G401.6 (cell line): ENCODE measurements around the gene NELFB.

ENCODE experiments used
- FAIRE-seq: peaks from 2 replicates; lab custom pipeline; 2012; peaks lifted over from hg19 to GRCh38; lab: Jason Lieb, UNC

Gene NELFB

GRCh38 chr9:137281345-137282116 lies 26.4 kb downstream of the NELFB start:
- FAIRE-seq = no peak

DNA sequence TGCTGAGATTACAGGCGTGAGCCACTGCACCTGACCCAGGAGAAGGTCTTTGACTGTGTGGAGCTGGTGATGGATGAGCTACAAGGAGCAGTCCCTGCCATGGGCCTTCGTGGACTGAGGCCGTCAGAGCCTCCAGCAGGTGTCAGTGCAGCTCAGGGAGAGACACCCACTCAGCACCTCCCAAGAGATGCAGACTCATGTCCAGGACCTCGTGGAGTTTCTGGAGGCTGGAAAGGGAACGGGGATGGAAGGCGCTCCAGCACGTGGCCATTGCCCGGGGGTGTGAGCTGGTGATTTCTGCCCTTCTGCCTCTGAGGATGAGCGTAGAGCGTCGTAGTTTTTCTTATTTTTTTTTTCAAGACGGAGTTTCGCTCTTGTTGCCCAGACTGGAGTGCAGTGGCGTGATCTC lies 31.9 kb downstream of the NELFB start:
- no peak for FAIRE-seq

- FAIRE-seq = no peak
These were observed 38.0 kb downstream of the NELFB start for GRCh38 chr9:137293094-137293481.

DNA sequence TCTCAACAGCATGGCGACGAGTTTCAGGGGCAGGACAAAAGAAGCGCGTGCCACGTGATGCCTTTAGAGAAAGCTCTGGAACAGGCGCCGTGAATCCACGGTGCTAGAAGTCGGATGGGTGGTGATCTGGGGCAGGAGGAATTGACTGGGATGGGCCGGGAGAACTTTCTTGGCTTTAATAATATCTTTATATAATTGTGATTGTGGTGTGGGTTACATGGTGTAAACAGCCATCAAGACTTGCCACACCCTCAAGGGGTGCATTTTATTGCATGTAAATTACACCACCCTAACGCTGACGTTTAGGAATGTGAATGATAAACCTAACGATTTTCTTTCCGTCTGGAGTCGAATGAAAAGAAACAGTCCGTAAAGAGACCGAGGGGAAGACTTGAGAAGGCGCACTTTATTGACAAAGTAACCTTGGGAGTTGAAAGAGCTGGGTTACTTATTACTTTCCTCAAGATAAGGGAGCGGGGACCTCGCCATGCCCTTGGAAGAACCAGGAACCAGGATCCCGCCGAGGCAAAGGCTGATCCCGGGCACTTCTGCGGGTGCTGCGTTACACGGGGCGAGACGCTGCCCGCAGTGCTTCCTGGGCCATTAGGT lies 38.5 kb downstream of the NELFB start:
- no peak for FAIRE-seq

DNA sequence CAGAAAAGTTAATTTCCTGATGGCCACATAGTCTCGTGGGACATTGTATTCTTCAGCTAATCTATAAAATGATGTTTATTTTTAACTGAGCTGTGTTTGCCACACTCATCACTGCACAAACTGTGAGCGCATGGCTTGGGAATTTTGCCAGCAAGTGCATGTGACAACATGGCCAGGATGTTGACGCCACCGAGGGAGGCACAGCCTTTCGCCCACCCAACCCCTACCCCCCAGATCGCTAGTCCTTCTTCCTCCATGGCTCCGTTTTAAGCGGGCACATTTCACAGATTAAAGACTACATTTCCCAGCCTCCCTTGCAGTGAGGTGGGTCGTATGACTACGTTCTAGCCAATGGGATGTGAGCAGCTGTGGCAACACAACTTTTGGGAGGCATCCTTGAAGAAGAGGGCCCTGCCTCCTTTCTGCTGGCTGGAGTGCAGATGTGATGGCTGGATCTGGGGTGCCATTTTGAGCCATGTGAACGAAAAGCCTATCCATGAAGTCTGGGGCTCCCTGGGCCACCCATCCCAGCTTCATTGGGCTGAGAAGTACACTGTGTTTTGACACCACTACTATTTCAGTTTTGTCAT lies 39.1 kb downstream of the NELFB start:
- no peak for FAIRE-seq

- FAIRE-seq = no peak
These were observed 39.6 kb downstream of the NELFB start for GRCh38 chr9:137294681-137295237.

GRCh38 chr9:137295238-137295811 lies 40.2 kb downstream of the NELFB start:
- no peak for FAIRE-seq

GRCh38 chr9:137295849-137296669 lies 40.9 kb downstream of the NELFB start:
- no peak for FAIRE-seq

- no peak for FAIRE-seq
These were observed 41.8 kb downstream of the NELFB start for GRCh38 chr9:137296670-137297664.

GRCh38 chr9:137297966-137298365 lies 42.8 kb downstream of the NELFB start:
- no peak for FAIRE-seq

- peak; percentile 15 for FAIRE-seq
These were observed 43.5 kb downstream of the NELFB start for GRCh38 chr9:137298401-137299202.

DNA sequence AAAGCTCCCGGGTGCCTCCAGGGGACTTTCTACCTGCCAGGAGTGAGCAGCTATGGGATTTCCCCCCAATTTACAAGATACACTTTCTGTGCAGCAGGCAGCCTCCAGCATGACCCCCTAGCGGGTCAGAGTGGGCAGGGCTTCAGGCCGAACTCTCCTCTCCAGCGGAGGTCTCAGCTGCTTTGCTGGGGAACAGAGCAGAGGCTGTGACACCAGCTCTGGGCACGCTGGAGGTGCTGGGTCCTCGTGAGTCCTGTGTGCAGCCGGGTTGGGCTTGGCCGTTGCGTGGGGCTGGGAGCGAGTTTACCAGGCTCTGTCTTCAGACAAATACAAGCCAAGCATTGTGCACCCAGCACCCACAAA lies 44.1 kb downstream of the NELFB start:
- FAIRE-seq = no peak

DNA sequence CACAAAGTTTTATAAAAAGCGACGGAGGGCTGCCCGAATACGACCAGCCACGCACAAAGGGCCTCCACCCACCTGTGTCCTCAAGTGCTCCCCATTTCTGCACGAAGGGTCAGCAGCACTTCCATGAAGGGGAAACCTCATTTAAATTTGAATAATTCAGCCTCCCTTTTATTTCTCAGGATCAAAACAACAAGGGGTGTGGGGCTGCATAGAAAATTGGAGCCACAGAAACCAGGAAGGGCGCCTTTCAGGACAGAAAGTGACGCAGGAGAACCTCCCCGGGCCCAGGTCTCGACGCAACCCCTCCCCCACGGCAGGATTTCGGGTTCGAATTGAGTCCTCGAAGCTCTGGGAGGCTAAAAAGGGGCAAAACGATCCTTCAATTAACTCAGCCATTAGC lies 44.8 kb downstream of the NELFB start:
- no peak for FAIRE-seq

DNA sequence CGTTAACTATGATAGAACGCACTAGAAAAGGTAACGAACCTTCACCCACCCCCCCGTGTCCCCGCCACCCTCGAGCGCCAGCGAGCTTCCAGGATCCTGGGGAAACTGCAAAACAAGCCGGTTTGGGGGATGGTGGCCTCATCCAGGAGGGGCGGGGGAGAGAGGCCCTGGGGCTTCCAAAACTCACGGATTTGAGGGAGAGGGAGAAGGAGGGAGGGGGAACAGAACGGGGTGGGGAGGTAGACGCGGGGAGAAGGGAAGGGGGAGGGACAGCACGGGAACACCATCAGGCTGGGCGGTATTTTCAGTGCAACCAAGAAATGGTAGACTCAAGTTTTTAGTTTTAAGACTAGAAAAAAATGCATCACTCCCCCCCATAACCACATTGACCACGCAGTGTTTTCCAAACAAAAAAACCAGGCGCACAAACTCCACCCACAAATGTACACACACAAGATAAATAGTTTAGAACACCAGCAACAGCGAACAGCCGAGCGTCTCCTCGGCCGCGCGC lies 45.5 kb downstream of the NELFB start:
- FAIRE-seq = no peak

- no peak for FAIRE-seq
These were observed 46.2 kb downstream of the NELFB start for GRCh38 chr9:137301081-137301947.

DNA sequence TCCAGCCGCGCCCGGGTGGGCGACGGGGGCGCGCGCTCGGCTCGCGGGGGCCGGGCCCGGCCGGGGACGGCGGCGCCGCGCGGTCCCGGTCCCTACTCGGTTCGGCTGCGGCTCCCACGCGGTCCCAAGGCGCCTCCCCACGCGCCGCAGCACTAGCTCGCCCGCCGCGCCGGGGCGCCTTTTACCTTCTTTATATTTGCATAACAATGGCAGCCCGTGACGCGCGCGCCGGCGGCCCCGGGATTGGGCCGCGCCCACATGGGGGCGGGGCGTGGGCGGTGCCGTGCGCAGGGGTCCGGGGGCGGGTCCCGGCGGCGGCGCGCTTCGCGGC lies 47.0 kb downstream of the NELFB start, which contains the start of gene NRARP:
Gene NRARP (minus strand): TSS at position 154 of the 331 bp plus-strand sequence. CDS start 343 bp downstream, outside the sequence.
- no peak for FAIRE-seq

- no peak for FAIRE-seq
These were observed 47.5 kb downstream of the NELFB start for GRCh38 chr9:137302449-137303150.
